RWPE1 (cell line): ENCODE measurements around the gene MAP2K3.
"Not testable (repeated sequence)": the region's sequence is repeated elsewhere in the genome, so short reads cannot be mapped to it uniquely, and the experiment has no call there.

Source experiments
- CTCF ChIA-PET: fragments of 350-600 bp; sonication (Branson Sonifier 250); formaldehyde crosslinking; extraction: SDS; loops from one replicate; lab custom pipeline; 2021; lab: Yijun Ruan, JAX
- POLR2A ChIA-PET: fragments of 400-600 bp; formaldehyde crosslinking; extraction: SDS; loops from one replicate; lab custom pipeline; 2020; ENCODE audit warnings: antibody characterized with exemption; ENCODE audit not compliant: low non-redundant PET; lab: Yijun Ruan, JAX
- DNase-seq: peaks from one replicate; pipeline ENCODE4 v3.0.0; 2012; ENCODE audit warnings: low spot score
- H3K27ac ChIP-seq: fragments of 450-650 bp; 2 replicates; pipeline ENCODE4 v1.5.1; 2017
- TF ChIP-seq, protein P1 (sequence below): fragments of 450-650 bp; conservative IDR thresholded peaks from 2 replicates; pipeline ENCODE4 v1.5.1; 2017; ENCODE audit warnings: low read depth, mild to moderate bottlenecking

Gene MAP2K3

GRCh38 chr17:21301593-21302550 lies 17.4 kb downstream of the MAP2K3 start:
- TF ChIP-seq, protein P1, sequence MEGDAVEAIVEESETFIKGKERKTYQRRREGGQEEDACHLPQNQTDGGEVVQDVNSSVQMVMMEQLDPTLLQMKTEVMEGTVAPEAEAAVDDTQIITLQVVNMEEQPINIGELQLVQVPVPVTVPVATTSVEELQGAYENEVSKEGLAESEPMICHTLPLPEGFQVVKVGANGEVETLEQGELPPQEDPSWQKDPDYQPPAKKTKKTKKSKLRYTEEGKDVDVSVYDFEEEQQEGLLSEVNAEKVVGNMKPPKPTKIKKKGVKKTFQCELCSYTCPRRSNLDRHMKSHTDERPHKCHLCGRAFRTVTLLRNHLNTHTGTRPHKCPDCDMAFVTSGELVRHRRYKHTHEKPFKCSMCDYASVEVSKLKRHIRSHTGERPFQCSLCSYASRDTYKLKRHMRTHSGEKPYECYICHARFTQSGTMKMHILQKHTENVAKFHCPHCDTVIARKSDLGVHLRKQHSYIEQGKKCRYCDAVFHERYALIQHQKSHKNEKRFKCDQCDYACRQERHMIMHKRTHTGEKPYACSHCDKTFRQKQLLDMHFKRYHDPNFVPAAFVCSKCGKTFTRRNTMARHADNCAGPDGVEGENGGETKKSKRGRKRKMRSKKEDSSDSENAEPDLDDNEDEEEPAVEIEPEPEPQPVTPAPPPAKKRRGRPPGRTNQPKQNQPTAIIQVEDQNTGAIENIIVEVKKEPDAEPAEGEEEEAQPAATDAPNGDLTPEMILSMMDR: no peak
- no peak for DNase-seq
- H3K27ac ChIP-seq: no peak overlapping the region; the same call in 1 of the 2 replicates
- POLR2A ChIA-PET: no interaction called here
- CTCF ChIA-PET: no interaction called here

DNA sequence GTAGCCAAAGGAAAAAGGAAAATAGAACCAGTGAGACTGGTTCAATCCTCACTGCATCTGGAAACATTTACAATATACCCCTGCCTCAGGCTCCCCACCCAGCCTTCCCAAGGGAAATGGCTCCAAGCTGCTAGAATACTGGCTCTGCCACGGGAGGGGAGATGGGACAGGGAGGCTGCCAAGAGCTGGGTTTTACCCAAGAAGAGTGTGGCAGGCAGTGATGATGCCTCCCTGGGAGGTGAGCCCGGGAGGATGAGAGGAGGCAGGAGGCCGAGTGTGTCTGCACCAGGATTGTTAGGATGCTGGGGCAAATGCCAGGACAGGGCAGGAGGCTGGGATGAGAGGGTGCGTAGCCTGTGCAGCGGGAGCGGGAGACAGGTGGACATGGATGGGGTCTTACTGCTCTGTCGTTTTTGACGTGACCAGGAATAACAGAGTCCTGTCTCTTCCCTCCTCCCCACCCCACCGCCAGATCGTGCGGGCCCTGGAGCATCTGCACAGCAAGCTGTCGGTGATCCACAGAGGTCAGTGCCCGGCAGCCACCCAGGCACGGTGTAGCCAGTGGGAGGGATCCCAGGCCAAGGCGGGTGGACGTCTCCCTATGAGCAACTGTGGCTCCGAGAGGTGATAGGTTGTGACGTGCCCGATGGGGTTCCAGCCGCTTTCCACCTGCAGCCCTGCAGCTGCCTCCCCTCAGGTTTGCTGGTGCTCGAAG lies 18.4 kb downstream of the MAP2K3 start:
- CTCF ChIA-PET: no interaction called here
- POLR2A ChIA-PET: no interaction called here
- no peak for DNase-seq
- peak overlapping the region; percentile 12 for H3K27ac ChIP-seq
- TF ChIP-seq, protein P1: no peak

DNA sequence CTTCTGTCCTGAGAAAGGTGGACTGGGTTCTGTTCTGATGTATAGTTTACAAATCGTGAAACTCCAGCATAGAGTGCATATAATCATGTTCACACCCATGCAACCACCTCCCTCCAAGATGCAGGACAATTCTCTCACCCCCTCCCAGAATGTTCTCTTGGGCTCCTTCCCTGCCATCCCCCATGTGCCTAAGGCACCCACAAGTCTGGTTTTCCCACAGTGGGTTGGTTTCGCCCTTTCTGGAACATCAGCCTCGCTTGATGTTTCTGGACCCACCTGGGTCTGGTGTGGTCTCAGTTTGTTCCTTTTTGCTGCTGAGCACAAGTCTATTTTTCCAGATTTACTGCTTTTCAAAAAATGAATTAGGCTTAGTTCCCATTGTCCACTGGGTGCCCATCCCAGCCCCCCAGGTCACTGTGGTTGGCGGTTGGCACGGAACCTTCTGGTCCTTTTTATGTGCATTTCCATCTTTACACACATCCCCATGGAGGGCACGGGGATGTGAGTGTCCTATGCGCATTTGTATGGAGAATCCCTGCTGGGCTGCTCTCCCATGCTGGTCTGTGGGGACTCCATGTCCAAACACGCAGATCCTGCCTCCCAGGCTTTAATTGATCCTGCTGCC lies 19.0 kb downstream of the MAP2K3 start:
- no peak for DNase-seq
- TF ChIP-seq, protein P1: no peak
- CTCF ChIA-PET: no interaction called here
- POLR2A ChIA-PET: no interaction called here
- H3K27ac ChIP-seq: peak overlapping the region; percentile 12

DNA sequence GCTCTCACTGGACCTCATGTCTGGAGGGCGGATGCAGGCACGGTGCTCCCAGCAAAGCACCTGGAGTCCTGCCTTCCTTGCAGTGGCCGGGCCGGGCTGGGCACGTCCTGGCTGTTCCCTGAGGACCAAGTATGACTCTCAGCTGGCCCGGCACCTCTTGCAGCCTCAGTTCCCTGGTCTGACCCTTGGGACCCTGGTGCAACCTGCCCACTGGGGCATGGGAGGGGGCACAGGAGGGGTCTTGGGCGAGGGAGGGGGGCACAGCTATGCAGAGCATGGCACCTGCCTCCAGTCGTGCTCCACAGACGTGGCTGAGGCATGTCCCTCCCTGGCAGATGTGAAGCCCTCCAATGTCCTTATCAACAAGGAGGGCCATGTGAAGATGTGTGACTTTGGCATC lies 19.6 kb downstream of the MAP2K3 start:
- H3K27ac ChIP-seq: no peak overlapping the region
- ChIA-PET POLR2A (no interaction called here), CTCF (no interaction called here)
- DNase-seq: no peak
- TF ChIP-seq, protein P1: no peak

GRCh38 chr17:21304551-21305151 lies 20.1 kb downstream of the MAP2K3 start:
- POLR2A ChIA-PET, DNase-seq, CTCF ChIA-PET, H3K27ac ChIP-seq: not testable (repeated sequence)

DNA sequence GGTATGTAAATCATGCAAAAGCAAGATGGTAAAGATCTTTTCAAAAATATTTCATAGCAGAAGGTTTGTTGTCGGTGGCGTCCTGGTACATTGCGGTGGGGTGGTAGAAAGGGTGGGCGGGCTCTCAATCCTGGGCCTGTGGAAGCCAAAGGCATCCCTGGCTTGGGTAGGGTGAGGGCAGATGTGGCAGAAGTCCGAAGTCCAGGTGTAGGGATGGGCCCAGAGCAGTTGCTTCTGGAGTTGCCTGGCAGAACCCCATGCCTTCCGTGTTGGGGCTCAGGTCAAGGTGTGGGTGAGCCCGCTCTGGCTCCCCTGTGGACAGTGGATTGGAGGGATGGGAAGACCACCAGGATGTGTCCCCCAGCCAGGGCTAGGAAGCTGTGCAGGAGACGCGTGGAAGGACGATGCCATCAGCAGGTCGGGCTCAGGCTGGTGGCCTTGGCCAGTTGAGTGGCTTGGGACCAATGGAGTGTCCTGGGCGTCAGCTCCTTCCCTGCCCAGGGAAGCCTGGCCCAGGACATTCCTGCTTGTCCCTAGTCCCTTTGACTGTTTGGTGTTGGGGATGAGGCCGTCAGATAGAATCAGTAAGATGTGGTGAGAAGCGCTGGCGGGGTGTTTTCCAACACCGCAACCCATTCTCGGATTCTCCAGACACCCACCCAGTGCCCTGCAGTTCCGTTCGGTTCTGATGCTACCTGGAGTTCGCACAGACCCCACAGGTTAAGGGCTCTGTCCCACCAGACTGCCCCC lies 21.1 kb downstream of the MAP2K3 start:
- DNase-seq, POLR2A ChIA-PET, CTCF ChIA-PET, H3K27ac ChIP-seq: not testable (repeated sequence)

DNA sequence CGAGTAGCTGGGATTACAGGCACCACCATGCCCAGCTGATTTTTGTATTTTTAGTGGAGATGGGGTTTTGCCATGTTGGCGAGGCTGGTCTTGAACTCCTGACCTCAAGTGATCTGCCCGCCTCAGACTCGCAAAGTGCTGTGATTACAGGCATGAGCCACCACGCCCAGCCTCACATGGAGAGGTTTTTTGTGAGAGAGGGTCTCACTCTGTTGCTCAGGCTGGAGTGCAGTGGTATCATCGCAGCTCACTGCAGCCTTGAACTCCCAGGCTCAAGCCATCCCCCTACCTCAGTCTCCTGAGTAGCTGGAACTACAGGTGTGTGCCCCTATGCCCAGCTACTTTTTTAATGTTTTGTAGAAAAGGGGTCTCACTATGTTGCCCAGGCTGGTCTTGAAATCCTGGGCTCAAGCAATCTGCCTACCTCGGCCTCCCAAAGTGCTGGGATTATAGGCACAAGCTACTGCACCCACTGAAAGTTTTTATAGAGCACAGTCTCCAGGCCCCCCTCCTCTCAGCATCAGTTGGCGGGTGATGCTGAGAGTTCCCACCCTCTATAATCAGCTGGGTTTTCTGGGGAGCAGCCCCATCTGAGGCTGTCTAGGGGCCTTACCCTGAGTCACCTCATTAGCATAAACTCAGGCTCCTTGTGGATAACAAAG lies 22.2 kb downstream of the MAP2K3 start:
- DNase-seq, POLR2A ChIA-PET: not testable (repeated sequence)
- CTCF ChIA-PET: interaction anchor here (0.8 kb wide), 1 partner anchor 27 kb away, joined by 4 read pairs; no protein-coding TSS in a partner anchor
- H3K27ac ChIP-seq: 0 out of 2 replicates have a peak overlapping the region, but pooled peaks have one; percentile 12

DNA sequence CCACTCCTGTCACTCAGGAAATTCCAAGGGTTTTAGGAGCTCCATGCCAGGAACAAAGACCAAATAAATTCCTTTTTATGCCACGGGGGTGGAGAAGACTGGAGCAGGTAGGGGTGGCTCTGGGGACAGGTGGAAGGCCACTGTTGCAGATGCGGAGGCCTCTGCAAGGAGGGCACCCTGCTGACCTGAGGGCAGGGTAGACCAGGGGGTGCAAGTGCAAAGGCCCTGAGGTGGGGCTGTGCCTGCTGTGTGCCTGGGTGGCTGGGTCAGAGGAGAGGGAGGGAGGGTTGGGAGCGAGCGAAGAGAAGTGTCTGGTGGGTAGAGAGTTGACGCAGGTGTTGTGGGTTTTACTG lies 22.7 kb downstream of the MAP2K3 start:
- DNase-seq: not testable (repeated sequence)

GRCh38 chr17:21308931-21309381 lies 24.4 kb downstream of the MAP2K3 start:
- POLR2A ChIA-PET, DNase-seq, CTCF ChIA-PET, H3K27ac ChIP-seq: not testable (repeated sequence)

More for the DNA sequence above, 22.7 kb downstream of the MAP2K3 start:
- CTCF ChIA-PET, POLR2A ChIA-PET, H3K27ac ChIP-seq: not testable (repeated sequence)

GRCh38 chr17:21310061-21310765 lies 25.7 kb downstream of the MAP2K3 start:
- H3K27ac ChIP-seq, POLR2A ChIA-PET, DNase-seq: not testable (repeated sequence)
- CTCF ChIA-PET: interaction anchor here (0.7 kb wide), 1 partner anchor 30 kb away, joined by 3 read pairs; no protein-coding TSS in a partner anchor
